SIG-M5 treated with dmso at 0.1 percent for 504 hours (cell line): ENCODE data around the gene DDX17.

Experiments used
- DNase-seq: peaks from one replicate; lab custom pipeline; 2025; ENCODE audit not compliant: unreplicated experiment; lab: John Stamatoyannopoulos, UW

Gene DDX17

DNA sequence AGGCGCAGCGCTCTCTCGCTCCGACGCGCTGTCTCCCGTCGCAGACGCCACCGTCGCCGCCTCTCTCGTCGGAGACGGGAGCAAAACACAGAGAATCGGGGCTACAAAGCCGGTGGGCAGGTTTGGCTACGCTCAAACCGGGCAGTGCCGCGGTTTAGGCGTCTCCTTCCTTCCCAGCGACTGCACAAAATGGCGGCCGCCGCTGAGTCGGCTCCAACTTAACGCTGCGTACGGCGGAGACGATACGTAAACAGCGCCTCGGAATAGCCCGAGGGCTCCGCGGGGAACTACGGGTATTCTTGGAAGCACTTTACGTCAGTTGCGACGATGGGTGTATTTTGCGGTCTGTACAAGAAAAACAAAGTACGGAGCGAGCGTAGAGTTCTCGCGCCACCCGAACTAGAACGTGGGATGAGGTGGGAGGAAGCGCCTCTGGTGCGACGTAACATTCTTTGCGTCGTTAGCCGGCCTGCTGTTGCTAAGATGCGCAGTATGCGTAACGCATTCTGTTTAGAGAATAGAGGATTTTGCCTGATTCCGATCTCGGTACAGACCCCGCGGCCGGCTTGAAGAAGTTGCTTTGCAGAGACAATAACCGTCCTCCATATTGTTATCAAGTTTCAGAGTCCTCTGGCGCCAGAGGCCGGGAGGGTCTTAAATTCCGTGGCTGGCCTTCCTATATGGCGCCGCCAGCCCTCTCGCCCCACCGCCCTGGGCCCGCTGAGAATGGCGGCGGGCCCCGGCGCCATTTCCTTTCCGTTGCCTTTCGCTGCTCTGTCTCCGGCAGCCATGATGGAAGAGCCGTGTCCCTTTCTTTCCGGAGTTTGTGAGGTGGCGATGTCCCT, at the start of gene DDX17:
Gene DDX17 (minus strand): TSS at position 194 of the 845 bp plus-strand sequence.
- peak; percentile 91 for DNase-seq

DNA sequence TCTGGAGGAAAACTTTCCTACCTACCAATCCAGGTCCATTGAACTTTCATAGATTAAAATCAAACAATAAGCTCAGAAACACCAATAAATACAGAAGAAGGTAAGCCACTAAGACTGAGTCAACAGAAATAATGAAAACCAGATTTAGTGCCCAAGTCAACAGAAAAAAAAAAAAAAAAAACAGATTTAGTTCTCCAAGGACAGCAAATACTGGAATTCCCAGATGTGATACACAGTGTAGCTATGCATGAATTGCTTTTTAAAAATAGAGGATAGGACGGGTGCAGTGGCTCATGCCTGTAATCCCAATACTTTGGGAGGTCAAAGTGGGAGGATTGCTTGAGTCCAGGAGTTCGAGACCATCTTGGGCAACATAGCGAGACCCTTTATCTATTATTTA, 48.2 kb upstream of the DDX17 start:
- DNase-seq = no peak

DNA sequence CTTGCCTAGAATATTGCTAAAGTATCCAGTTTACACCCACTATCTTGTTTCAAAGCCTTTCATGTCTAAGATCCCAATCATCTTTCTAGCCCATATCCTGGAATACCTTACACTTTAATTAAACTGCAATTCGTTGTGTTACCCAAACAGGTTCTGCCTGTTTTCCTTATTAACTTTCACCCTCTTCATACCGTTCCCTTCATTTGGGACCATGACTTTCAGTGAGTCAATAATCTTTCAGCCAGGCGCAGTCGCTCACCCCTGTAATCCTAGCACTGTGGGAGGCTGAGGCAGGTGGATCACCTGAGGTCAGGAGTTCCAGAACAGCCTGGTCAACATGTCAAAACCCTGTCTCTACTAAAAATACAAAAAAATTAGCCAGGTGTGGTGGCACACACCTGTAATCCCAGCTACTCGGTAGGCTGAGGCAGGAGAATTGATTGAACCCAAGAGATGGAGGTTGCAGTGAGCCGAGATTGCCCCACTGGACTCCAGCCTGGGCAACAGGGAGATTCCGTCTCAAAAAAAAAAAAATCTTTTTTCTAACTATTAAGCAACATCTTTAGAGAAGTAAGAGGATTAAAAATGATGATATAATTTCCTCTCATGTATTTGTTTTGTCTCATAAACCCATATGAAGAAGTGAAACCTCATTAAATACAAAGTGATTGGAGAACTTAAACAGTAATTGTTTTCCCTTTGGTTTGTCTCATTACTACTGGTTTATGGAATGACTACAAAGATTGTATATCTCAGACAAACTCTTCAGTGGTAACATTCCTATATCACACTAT, 43.2 kb upstream of the DDX17 start:
- peak; percentile 74 for DNase-seq

DNA sequence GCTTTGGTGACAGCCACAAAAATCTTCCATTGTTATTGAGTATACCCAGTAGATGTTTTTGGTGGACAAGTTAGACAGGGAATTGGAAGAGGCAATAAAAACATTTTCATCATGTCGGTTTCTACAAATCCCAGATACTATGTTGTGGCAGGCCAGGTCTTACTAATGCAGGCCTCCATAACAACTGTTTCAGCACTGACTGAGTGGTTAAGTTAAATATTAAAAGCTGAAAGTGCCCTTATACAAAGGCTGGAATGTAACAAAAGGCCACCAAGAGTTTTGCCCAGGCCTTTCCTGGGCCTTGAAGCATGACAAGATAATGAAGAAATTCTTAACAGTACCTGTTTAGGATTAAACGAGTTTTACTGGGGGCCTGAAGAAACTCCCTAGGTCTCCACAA, 34.6 kb upstream of the DDX17 start:
- DNase-seq = no peak

DNA sequence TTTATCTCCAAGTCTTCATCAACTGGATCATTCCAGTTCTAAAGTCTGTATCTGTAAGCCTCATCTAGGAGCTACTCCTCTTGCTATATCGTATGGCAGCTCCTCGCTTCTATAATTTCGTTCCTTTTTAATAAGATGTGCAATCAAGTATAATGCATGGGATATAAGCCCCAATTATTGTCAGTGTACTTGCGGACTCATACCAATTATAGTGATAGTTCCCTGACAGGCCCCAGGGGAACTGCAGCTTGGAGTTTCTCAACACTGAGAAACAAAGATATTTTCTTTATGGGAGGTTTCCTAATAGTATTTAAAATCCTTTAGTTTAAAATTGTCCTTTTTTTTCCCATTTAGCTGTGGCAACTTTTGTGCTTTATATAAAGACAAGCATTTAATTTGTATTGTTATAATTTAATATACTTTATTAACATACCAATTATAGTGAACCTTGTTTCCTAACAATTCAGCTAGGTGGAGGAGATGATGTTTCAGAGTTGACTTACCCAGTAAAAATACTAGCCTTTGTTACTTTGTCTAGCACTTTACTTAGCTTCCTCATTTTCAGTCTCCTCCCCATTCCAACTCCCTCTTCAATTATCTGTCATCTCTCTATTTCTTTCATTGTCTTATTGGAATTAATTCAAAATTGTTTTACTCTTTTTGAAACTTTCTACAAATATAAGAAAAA, 25.3 kb upstream of the DDX17 start:
- peak; percentile 82 for DNase-seq

DNA sequence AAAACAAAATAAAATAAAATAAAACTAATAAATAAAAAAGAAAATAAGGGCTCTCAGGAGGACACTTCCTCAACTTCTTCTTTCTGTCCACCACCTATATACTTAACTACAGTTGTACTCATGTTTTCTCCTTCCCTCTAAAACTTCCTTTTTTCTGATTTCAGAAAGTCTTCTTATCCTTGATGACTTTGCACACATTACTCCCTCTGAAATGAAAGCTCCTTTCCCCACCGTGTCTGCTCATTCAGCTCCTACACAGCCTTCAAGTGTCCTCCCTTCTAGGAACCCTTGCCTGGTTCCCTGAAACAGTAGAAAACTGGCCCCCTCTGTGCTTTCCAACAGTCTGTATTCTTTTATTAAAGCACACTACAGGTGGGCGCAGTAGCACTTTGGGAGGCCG, 18.3 kb upstream of the DDX17 start:
- peak; percentile 74 for DNase-seq

DNA sequence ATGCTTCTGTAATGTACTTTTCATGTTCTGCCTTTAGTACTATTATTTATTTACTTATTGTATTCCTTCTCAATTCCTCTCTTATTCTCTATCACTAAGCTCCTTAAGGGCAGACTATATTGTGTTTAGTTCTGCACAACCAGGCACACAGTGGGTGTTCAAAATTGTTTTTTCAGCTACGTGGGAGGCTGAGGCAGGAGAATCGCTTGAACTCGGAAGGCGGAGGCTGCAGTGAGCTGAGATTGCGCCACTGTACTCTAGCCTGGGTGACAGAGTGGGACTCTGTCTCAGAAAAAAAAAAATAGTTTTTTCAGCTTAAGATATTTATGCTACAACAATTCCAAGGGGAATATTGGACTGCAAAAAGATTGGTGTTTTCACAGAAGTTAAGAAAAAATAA, 17.4 kb upstream of the DDX17 start:
- DNase-seq = no peak

DNA sequence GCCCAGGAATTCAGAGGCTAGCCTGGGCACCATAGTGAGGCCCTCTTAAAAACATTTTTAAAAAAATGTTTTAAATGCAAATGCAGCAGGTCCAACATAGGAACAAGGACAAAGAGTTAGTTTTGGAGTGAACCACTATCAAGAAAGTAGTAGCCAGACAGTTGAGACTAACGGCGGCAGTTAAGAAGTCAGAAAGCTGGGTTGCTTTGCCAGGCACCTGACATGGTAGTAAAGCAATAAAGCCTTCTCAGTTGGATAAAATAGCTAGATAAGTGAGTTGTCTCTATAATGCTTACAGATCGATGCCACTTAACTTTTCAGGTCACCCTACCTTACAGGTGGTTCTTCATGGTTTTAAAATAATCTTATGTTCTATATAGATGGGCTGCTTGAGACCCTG, 16.9 kb upstream of the DDX17 start:
- DNase-seq = no peak

DNA sequence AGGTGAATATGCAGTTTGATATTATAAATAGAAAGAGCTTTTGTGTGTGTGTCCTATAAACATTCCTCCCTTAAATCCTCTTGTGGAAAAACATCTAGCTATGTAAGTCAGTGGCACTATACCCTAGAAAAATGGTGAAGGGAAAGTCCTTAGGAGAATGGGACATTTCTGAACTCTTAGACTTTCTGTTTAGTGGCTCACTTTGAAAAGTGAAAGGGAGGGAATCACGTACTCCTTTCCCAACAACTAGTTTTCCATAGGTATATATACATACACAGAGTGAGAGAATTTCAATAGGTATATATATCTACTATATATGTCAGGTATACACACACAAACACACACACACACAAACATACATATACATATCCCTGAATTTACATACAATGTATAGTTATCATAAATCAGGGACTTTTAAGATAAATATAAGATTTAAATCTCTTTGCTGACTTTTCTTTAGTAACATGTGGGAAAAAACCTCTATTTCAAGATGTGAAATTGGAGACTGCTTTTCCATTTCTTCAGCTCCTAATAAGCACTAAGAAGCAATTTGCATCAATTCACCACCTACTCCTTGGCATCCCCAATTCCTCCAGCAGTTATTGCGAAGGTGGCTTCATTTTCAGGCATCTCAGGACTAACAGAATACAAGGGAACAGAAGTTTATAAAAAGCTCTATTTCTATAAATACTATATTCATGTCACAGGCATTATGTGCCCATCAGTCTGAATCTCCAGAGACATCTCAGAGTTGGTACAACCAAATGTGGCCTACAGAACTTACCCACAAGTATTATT, 13.5 kb upstream of the DDX17 start:
- DNase-seq = no peak

DNA sequence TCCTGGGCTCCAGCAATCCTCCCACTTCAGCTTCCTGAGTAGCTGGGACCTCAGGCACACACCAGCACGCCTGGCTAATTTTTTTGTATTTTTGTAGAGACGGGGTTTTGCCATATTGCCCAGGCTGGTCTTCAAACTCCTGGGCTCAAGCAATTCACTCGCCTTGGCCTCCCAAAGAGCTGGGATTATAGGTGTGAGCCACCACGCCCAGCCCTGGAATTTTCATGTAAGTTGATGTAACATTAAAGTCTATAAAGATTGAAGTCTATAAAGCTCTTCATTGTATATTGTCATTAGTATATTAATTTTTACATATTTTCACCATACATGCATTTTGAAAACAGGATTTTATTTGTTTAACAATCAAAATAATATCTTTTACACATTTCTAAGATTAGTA, 12.5 kb upstream of the DDX17 start:
- DNase-seq = no peak

DNA sequence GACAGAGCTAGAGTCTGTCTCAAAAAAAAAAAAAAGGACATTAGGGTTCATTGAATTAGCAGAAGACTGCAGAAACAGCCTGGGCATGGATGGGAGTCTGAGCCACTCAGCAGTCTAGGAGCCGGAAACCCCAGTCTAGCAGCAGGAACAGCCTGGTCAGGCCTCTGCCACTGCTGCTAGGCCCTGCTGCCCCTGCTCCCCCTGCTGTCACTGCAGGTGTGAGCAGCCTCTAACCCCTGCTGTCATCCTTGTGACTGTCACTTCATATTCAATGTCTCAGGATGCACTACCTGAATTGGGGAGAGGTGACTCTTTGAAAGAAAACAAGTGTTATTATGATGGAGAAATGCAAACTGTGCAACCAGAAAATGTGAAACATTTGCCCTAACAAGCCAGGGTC, 7.0 kb upstream of the DDX17 start:
- no peak for DNase-seq

DNA sequence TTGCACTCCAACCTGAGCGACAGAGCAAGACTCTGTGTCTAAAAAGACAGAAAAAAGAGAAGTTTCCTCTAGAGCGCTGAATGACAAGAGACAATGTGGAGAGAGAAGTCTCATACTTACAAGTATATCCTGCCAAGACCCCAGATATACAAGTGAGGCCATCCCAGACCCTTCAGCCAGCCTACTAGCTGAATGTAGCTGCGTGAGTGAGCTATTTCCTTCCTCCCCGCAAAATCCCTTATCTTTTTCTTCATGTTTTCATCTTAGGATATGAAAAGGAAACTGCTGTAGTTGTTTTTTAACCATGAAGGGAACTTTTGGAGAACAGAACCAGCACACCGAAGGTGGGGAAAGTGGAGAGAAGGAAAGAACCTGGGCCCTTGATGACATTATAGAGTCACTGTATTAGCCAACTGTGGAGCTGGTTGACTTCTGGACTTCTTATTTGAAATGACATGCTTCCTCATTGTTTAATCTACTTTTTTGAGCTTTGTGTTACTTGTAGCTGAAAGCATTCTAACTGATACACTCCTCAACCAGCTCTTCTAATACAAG, 4.4 kb upstream of the DDX17 start:
- DNase-seq = no peak

DNA sequence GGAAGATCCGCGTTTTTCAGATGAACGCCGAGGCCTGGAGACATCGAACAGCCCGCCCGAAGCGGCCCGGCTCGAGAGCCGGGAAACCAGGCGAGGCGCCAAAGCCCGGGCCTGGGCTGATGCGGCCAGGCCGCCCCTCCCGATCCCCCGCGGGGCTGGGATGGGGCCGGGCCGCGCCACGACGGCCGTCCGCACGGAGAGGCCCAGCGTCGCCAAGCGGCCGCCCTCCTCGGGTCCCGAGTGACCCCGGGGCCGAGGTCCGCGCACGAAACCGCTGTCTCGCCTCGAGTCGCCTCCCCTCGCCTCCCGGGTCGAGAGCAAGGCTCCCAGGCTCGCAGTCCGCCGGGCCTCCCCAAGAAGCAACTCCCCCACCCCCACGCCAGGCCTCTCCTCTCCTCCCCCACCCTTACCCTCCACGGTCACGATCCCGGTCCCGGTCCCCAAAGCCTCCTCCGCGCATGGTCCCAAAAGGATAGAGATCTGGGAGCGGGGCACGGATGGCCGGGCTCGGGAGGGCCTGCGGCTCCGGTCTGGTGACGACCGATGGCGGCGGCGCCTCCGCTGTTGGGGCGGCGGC, 482 bp downstream of the DDX17 start:
- no peak for DNase-seq

DNA sequence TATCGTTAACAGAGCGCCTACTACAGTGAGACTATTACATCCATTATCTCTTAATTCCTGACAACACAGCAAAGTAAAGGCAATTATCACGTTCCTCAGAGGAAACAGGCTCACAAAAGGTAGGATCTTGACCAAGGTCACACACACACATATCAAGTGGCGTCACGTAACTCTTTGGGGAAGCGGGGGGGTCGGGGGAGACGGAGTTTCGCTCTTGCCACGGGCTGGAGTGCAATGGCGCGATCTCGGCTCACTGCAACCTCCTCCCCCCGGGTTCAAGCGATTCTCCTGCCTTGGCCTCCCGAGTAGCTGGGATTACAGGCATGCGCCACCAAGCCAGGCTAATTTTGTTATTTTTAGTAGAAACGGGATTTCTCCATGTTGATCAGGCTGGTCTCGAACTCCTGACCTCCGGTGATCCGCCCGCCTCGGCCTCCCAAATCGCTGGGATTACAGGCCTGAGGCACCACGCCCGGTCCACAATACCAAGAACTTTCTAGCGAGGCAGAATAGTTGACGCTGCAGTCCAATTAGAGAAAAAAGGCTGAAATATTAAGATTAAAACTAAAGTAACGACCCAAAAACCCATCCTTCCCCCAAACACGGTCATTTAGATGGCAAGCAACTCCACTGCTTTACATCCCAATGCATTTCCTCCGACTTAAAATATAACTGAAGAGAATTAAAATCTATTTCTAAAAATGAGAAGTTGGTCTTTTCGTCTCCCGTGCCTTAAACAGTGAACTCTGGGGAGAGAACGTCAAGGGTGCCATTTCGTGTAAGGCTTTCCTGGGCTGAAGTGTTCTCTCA, 1.2 kb downstream of the DDX17 start:
- peak; percentile 38 for DNase-seq

DNA sequence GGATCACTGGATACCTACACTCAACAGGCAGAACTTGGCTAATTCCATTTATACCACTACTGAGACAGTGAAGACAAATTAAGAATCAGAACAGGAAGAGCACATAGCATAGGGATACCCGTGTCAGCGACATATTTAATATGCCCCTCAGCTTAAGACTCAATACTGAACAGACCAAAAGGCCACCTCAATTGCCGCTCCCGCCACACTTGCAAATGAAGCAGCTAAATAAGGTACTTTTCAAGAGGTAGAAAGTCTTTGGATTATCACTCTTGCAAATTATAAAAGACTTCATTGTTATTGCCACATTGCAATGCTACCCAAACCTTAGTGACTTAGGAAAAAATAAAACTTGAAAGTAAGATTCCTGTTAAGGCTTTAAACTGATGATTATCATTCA, 3.1 kb downstream of the DDX17 start:
- no peak for DNase-seq

DNA sequence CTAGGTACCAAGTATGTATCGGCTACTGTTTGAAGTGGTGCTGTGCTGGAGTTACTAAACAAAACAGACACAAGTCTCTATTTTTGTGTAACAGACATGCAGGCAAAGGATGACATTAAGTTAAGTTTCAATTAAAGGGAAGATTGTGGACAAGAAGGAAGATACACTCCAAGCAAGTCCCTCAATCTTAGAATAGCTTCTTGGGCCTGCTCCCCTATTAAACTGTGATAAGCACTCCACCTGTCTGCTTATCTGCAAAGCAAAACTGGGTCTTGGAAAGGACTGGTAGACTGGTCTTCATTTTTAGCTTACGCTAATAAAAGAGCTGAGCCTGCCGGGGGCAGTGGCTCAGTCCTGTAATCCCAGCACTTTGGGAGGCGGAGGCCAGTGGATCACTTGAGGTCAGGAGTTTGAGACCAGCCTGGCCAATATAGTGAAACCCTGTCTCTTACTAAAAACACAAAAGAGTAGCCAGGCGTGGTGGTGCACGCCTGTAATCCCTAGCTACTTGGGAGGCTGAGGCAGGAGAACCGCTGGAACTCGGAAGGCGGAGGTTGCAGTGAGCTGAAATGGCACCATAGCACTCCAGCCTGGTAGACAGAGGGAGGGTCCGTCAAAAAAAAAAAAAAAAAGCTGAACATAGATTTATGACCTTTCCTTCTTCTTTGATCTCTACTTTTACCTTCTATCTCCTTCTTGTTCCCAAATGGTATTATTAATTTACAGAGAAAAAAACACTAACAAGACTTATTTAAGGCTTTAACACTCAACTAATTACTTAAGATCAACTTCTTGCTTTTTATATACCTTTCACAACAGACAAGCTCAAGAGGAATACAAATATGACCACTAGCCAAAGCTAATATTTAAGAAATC, 4.1 kb downstream of the DDX17 start:
- DNase-seq = no peak

DNA sequence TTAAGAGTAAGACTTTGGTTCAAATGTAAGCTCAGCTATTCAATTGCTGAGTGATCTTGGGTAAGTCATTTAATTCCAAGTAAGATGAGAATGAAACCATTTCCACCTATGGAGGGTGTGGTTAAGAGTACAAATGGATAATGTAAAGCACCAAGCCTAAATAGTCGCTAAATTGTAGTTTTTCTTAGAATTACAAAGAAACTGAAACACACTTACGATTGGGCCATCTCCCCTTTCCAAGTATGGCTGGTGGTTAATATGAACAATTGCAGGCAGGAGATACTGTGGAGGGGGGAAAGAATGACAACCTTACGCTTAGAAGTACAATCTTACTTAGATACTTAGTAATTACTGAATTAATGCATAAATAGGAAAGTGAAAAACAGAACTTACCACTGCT, 8.2 kb downstream of the DDX17 start:
- DNase-seq = no peak

DNA sequence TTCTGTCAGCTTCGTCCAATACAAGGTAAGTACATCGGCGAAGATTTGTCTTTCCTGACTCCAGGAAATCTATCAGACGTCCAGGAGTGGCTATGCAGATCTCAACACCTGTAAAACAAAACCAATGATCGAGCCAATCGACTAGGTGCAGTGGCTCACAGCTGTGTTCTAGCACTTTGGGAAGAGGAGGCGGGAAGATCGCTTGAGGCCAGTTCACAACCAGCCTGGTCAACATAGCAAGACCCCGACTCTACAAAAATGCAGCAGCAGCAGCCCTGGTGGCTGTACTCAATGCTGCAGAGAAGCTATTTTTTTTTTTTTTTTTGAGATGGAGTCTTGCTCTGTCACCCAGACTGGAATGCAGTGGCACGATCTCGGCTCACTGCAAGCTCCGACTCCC, 11.2 kb downstream of the DDX17 start:
- no peak for DNase-seq

DNA sequence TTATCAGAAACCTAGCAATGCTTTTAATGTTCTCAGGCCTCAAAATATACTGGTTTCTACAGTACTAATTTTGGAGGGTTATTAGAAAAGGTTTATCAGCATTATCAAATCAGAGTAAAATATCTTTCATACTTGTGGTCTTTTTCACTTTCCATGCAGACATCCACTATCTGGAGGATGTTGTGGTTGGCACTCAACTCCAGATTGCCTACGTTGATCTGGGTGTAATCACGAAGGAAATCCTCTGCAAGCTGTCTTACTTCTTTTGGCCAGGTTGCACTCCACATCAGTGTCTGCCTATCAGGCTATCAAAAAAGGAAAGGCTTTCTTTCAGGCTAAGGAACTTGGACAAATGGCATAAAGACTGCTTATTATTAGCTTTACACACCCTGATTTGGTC, 11.6 kb downstream of the DDX17 start:
- no peak for DNase-seq
